OCI-LY7 (cell line): ENCODE results near the gene FHIT. TPM values are rescaled to one million over a fixed set of nuclear protein-coding genes. Genes with fewer than 3 reads are reported as not detected.

Source experiments
- BruUV-seq: library from RNA; stranded (reverse); fragments of 400-500 nt; replicated peaks from 2 replicates; lab custom pipeline; 2021; lab: Mats Ljungman, UMichigan
- CTCF ChIA-PET: fragments of 300-600 bp; sonication (Branson Sonifier 250); formaldehyde crosslinking; loops from one replicate; lab custom pipeline; 2022; ENCODE audit warnings: antibody characterized with exemption; ENCODE audit not compliant: unreplicated experiment; lab: Charles Lee
- POLR2A ChIA-PET: fragments of 300-600 bp; sonication (Branson Sonifier 250); formaldehyde crosslinking; loops from one replicate; lab custom pipeline; 2022; ENCODE audit warnings: antibody characterized with exemption; lab: Charles Lee
- DNase-seq: peaks from one replicate; pipeline ENCODE4 v3.0.0-alpha.2; 2015; ENCODE audit warnings: low spot score
- H2AFZ ChIP-seq: fragments of 200-600 bp; sonication (generic), shearing (Covaris generic); 2 replicates; pipeline ENCODE4 v1.6.1; 2014; ENCODE audit warnings: mild to moderate bottlenecking, antibody characterized with exemption, low read length, moderate library complexity
- H3K27ac ChIP-seq: fragments of 200-600 bp; sonication (generic); 2 replicates; pipeline ENCODE4 v1.5.1; 2014; ENCODE audit warnings: mixed run types, low read depth, mild to moderate bottlenecking, moderate library complexity, low read length, inconsistent platforms; ENCODE audit not compliant: poor library complexity, severe bottlenecking
- H3K36me3 ChIP-seq: fragments of 200-600 bp; sonication (generic); 2 replicates; pipeline ENCODE4 v1.6.1; 2014; ENCODE audit warnings: mild to moderate bottlenecking, antibody characterized with exemption, low read length, moderate library complexity, mixed read lengths; ENCODE audit not compliant: insufficient read depth
- H3K4me1 ChIP-seq: fragments of 200-600 bp; sonication (generic); 2 replicates; pipeline ENCODE4 v1.5.1; 2014; ENCODE audit warnings: mild to moderate bottlenecking, low read length; ENCODE audit not compliant: insufficient read depth, poor library complexity, severe bottlenecking
- H3K4me2 ChIP-seq: fragments of 200-600 bp; sonication (generic); 2 replicates; pipeline ENCODE4 v1.6.1; 2014; ENCODE audit warnings: mild to moderate bottlenecking, low read length
- H3K4me3 ChIP-seq: fragments of 200-600 bp; sonication (generic); 2 replicates; pipeline ENCODE4 v1.5.1; 2014; ENCODE audit warnings: mild to moderate bottlenecking, low read depth, low read length; ENCODE audit not compliant: poor library complexity, severe bottlenecking
- H3K79me2 ChIP-seq: fragments of 200-600 bp; sonication (generic); 2 replicates; pipeline ENCODE4 v1.6.1; 2016; ENCODE audit warnings: low read depth, mild to moderate bottlenecking, low read length, moderate library complexity, mixed read lengths; ENCODE audit not compliant: insufficient read depth
- H3K9me2 ChIP-seq: fragments of 200-600 bp; sonication (generic); 2 replicates; pipeline ENCODE4 v1.6.1; 2016; ENCODE audit warnings: mild to moderate bottlenecking, low read length, mixed read lengths; ENCODE audit not compliant: insufficient read depth
- H3K9me3 ChIP-seq: fragments of 200-600 bp; sonication (generic); 2 replicates; pipeline ENCODE4 v1.6.1; 2014; ENCODE audit warnings: mild to moderate bottlenecking, mixed run types, low read length, mixed read lengths
- H4K20me1 ChIP-seq: fragments of 200-600 bp; sonication (generic); 2 replicates; pipeline ENCODE4 v1.6.1; 2014; ENCODE audit warnings: mild to moderate bottlenecking, antibody characterized with exemption, low read length, moderate library complexity, mixed read lengths; ENCODE audit not compliant: insufficient read depth
- EZH2phosphoT487 ChIP-seq: fragments of 200-600 bp; sonication (generic); IDR thresholded peaks from 2 replicates; pipeline ENCODE4 v1.6.1; 2018; ENCODE audit warnings: low read depth, borderline replicate concordance, mild to moderate bottlenecking, mixed run types, antibody characterized with exemption, low read length, moderate library complexity, mixed read lengths
- intact Hi-C: fragments of 100-400 bp; cut with micrococcal nuclease; formaldehyde crosslinking; loops from one replicate; pipeline ENCODE4 v1.10.0; 2022; ENCODE audit not compliant: unreplicated experiment
- total RNA-seq, 2 experiments: library from RNA; depleted of rRNA in 1 of 2; stranded (reverse); fragments of >200 nt in 1 of 2; shearing (Covaris generic) in 1 of 2; gene quantifications; 2 replicates each; pipeline ENCODE4 v1.2.3, GENCODE V29; 2014 to 2022
- TF ChIP-seq, protein P1 (sequence below): fragments of 200-600 bp; sonication (generic); conservative IDR thresholded peaks from 2 replicates; pipeline ENCODE4 v1.5.1; 2014; ENCODE audit warnings: mild to moderate bottlenecking, antibody characterized with exemption, low read length, moderate library complexity, mixed read lengths

The FHIT gene
- total RNA-seq, 2 experiments from 2014 or later: 5.0 to 10.9 TPM

GRCh38 chr3:60746043-60746638 lies 505.1 kb downstream of the FHIT start:
- no peaks in the 10 kb centered on the region for H3K9me3 ChIP-seq
- H3K4me3 ChIP-seq: no peak overlapping the region
- ChIA-PET POLR2A (interaction anchor here (0.6 kb wide), 1 partner anchor 12 kb away, joined by 3 read pairs; no protein-coding TSS in a partner anchor), CTCF (no interaction called here)
- no peaks in the 10 kb centered on the region for H3K9me2 ChIP-seq
- H3K4me1 ChIP-seq: no peaks in the 10 kb centered on the region
- TF ChIP-seq EZH2phosphoT487: no peak
- TF ChIP-seq, protein P1, sequence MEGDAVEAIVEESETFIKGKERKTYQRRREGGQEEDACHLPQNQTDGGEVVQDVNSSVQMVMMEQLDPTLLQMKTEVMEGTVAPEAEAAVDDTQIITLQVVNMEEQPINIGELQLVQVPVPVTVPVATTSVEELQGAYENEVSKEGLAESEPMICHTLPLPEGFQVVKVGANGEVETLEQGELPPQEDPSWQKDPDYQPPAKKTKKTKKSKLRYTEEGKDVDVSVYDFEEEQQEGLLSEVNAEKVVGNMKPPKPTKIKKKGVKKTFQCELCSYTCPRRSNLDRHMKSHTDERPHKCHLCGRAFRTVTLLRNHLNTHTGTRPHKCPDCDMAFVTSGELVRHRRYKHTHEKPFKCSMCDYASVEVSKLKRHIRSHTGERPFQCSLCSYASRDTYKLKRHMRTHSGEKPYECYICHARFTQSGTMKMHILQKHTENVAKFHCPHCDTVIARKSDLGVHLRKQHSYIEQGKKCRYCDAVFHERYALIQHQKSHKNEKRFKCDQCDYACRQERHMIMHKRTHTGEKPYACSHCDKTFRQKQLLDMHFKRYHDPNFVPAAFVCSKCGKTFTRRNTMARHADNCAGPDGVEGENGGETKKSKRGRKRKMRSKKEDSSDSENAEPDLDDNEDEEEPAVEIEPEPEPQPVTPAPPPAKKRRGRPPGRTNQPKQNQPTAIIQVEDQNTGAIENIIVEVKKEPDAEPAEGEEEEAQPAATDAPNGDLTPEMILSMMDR: no peak
- no peak overlapping the region for H3K4me2 ChIP-seq
- H3K79me2 ChIP-seq: no peaks in the 10 kb centered on the region
- no peak overlapping the region for H2AFZ ChIP-seq
- no peaks in the 10 kb centered on the region for H4K20me1 ChIP-seq
- H3K27ac ChIP-seq: no peak overlapping the region
- intact Hi-C loops: no loop called here
- no TSS peak for BruUV-seq
- no peaks in the 10 kb centered on the region for H3K36me3 ChIP-seq
- DNase-seq: no peak

- Histone ChIP-seq H3K27ac (no peak overlapping the region), H3K4me2 (no peak overlapping the region), H3K9me3 (no peaks in the 10 kb centered on the region), H2AFZ (no peak overlapping the region), H3K4me3 (no peak overlapping the region), H3K4me1 (no peaks in the 10 kb centered on the region), H3K79me2 (no peaks in the 10 kb centered on the region), H3K9me2 (no peaks in the 10 kb centered on the region), H4K20me1 (no peaks in the 10 kb centered on the region), H3K36me3 (no peaks in the 10 kb centered on the region)
- TF ChIP-seq, protein P1: no peak
- TF ChIP-seq EZH2phosphoT487: no peak
- CTCF ChIA-PET: no interaction called here
- POLR2A ChIA-PET: no interaction called here
- DNase-seq: no peak
- no TSS peak for BruUV-seq
- intact Hi-C loops: no loop called here
Observed at GRCh38 chr3:60743631-60744164, 507.6 kb downstream of the FHIT start.

GRCh38 chr3:60742606-60743145 lies 508.6 kb downstream of the FHIT start:
- no peak for TF ChIP-seq EZH2phosphoT487
- TF ChIP-seq, protein P1: no peak
- H2AFZ ChIP-seq: no peak overlapping the region
- BruUV-seq: no TSS peak
- intact Hi-C loops: no loop called here
- H3K9me3 ChIP-seq: no peaks in the 10 kb centered on the region
- no peak overlapping the region for H3K27ac ChIP-seq
- H3K9me2 ChIP-seq: no peaks in the 10 kb centered on the region
- CTCF ChIA-PET: no interaction called here
- POLR2A ChIA-PET: interaction anchor here (0.7 to 0.9 kb wide), 3 partner anchors 12 to 181 kb away, joined by 3 read pairs; no protein-coding TSS in a partner anchor
- no peaks in the 10 kb centered on the region for H3K36me3 ChIP-seq
- H4K20me1 ChIP-seq: no peaks in the 10 kb centered on the region
- H3K4me2 ChIP-seq: no peak overlapping the region
- no peak for DNase-seq
- H3K4me1 ChIP-seq: no peaks in the 10 kb centered on the region
- H3K79me2 ChIP-seq: no peaks in the 10 kb centered on the region
- H3K4me3 ChIP-seq: no peak overlapping the region
